HepG2 (cell line): ENCODE measurements around the gene BBOF1. TPM values are rescaled to one million over a fixed set of nuclear protein-coding genes. Genes with fewer than 3 reads are reported as not detected.
"Not testable (repeated sequence)": the region's sequence is repeated elsewhere in the genome, so short reads cannot be mapped to it uniquely, and the experiment has no call there.

Experiments
- ATAC-seq: fragments of 200-7000 bp; cut with Tn5 transposase; 3 replicates; pipeline ENCODE4 v1.9.1; 2020; ENCODE audit warnings: mild to moderate bottlenecking, moderate library complexity
- BruUV-seq: library from RNA; stranded (reverse); fragments of 400-500 nt; replicated peaks from 2 replicates; lab custom pipeline; 2021; lab: Mats Ljungman, UMichigan
- CTCF ChIA-PET: fragments of 300-600 bp; formaldehyde crosslinking; extraction: SDS; loops from one replicate; lab custom pipeline; 2021; ENCODE audit warnings: low total read pairs, inconsistent platforms, low intra/inter-chr PET ratio; lab: Yijun Ruan, JAX
- POLR2A ChIA-PET: fragments of 350-600 bp; sonication (Branson Sonifier 250); formaldehyde crosslinking; loops from one replicate; lab custom pipeline; 2020; ENCODE audit warnings: antibody characterized with exemption, inconsistent platforms; lab: Yijun Ruan, JAX
- DNase-seq: peaks from one replicate; pipeline ENCODE4 v3.0.0-alpha.2; 2015; ENCODE audit warnings: low spot score
- FAIRE-seq: peaks from 3 replicates; lab custom pipeline; 2011; peaks lifted over from hg19 to GRCh38; lab: Jason Lieb, UNC
- H2AFZ ChIP-seq: one replicate; pipeline ENCODE4 v1.6.1; 2011; ENCODE audit warnings: low read length, inconsistent platforms
- H3K27ac ChIP-seq: fragments of 300-600 bp; 3 replicates; pipeline ENCODE4 v1.8.0; 2011; ENCODE audit warnings: mixed run types, mild to moderate bottlenecking, mixed read lengths, low read length, inconsistent platforms; ENCODE audit not compliant: insufficient read depth; ENCODE audit errors: extremely low read length
- H3K27me3 ChIP-seq, 2 experiments: fragments of 200-600 bp in 1 of 2; 2 replicates in 1 of 2; 3 replicates in 1 of 2; pipeline versions ENCODE4 v1.6.0 to v1.8.0; 2011; ENCODE audit warnings: low read length in 2 of 2, mild to moderate bottlenecking in 2 of 2, moderate library complexity in 2 of 2, inconsistent platforms in 1 of 2; ENCODE audit not compliant: insufficient read depth in 2 of 2, control insufficient read depth in 1 of 2
- H3K36me3 ChIP-seq, 2 experiments: fragments of 200-600 bp in 1 of 2; replicated peaks in 1 of 2; 2 replicates in 1 of 2; 3 replicates in 1 of 2; pipeline versions ENCODE4 v1.5.1 to v1.8.0; 2011; ENCODE audit warnings: low read length in 2 of 2, inconsistent platforms in 1 of 2; ENCODE audit not compliant: insufficient read depth in 2 of 2, control insufficient read depth in 1 of 2
- H3K4me1 ChIP-seq: 2 replicates; pipeline ENCODE4 v1.5.1; 2012; ENCODE audit warnings: low read length, inconsistent platforms; ENCODE audit not compliant: insufficient read depth
- H3K4me2 ChIP-seq: 2 replicates; pipeline ENCODE4 v1.6.0; 2011; ENCODE audit warnings: low read depth, low read length, inconsistent platforms
- H3K4me3 ChIP-seq, 3 experiments: fragments of 200-600 bp in 1 of 3; sonication (generic), shearing (Covaris generic) in 1 of 3; replicated peaks in 1 of 3; 2 replicates each; pipeline ENCODE4 v1.5.1; 2011 to 2016; ENCODE audit warnings: low read length in 3 of 3, inconsistent platforms in 2 of 3, low read depth in 2 of 3, mild to moderate bottlenecking in 2 of 3, control low read depth in 1 of 3, mixed read lengths in 1 of 3; ENCODE audit not compliant: insufficient read depth in 1 of 3
- H3K79me2 ChIP-seq: one replicate; pipeline ENCODE4 v1.6.1; 2011; ENCODE audit warnings: low read length, inconsistent platforms; ENCODE audit not compliant: insufficient read depth
- H3K9ac ChIP-seq: 2 replicates; pipeline ENCODE4 v1.6.0; 2011; ENCODE audit warnings: mild to moderate bottlenecking, low read depth, low read length, inconsistent platforms; ENCODE audit not compliant: insufficient read depth
- H3K9me3 ChIP-seq: 2 replicates; pipeline ENCODE4 v1.5.1; 2012; ENCODE audit warnings: mild to moderate bottlenecking, low read length
- H4K20me1 ChIP-seq: 2 replicates; pipeline ENCODE4 v1.6.0; 2011; ENCODE audit warnings: inconsistent platforms, mild to moderate bottlenecking, low read length, moderate library complexity; ENCODE audit not compliant: insufficient read depth
- AGO2 ChIP-seq: fragments of 200-400 bp; formaldehyde crosslinking; optimal IDR thresholded peaks from 2 replicates; pipeline ENCODE3; 2017; ENCODE audit warnings: mild to moderate bottlenecking, low read depth, low read length, moderate library complexity
- BRD4 ChIP-seq: sonication (generic); formaldehyde crosslinking; IDR thresholded peaks from 2 replicates; pipeline ENCODE4 v1.4.0; 2020; ENCODE audit warnings: missing genetic modification reagents
- EP300 ChIP-seq, 3 experiments: sonication (generic) in 1 of 3; formaldehyde crosslinking in 1 of 3; IDR thresholded peaks; 2 replicates each; pipeline versions ENCODE4 v1.5.1 to v1.6.1; 2011 to 2020; ENCODE audit warnings: low read depth in 2 of 3, low read length in 2 of 3, borderline replicate concordance in 1 of 3, improper control_type of control experiment in 1 of 3, mild to moderate bottlenecking in 1 of 3, missing genetic modification reagents in 1 of 3, moderate library complexity in 1 of 3
- FOXA1 ChIP-seq, 2 experiments: fragments of 450-650 bp in 1 of 2; sonication (generic) in 1 of 2; formaldehyde crosslinking in 1 of 2; IDR thresholded peaks; 2 replicates each; pipeline versions ENCODE4 v1.4.0 to v1.6.1; 2016 to 2020; ENCODE audit warnings: missing genetic modification reagents in 1 of 2
- JUND ChIP-seq: sonication (generic); formaldehyde crosslinking; IDR thresholded peaks from 2 replicates; pipeline ENCODE4 v1.8.0; 2022; ENCODE audit warnings: mild to moderate bottlenecking, missing genetic modification reagents
- KLF16 ChIP-seq, 2 experiments: sonication (generic) in 1 of 2; formaldehyde crosslinking in 1 of 2; IDR thresholded peaks; 2 replicates each; pipeline versions ENCODE4 v1.6.1 to v1.8.0; 2016 to 2023; ENCODE audit warnings: missing genetic modification reagents in 2 of 2, missing compliant biosample characterization in 1 of 2
- NFRKB ChIP-seq: fragments of 450-650 bp; IDR thresholded peaks from 2 replicates; pipeline ENCODE4 v1.6.1; 2017
- PAF1 ChIP-seq: IDR thresholded peaks from 2 replicates; pipeline ENCODE4 v1.6.1; 2016; ENCODE audit warnings: missing genetic modification reagents, missing compliant biosample characterization
- PAXIP1 ChIP-seq: sonication (generic); formaldehyde crosslinking; conservative IDR thresholded peaks from 2 replicates; pipeline ENCODE4 v1.4.0; 2020; ENCODE audit warnings: mild to moderate bottlenecking, missing genetic modification reagents, moderate library complexity
- RARA ChIP-seq: IDR thresholded peaks from 2 replicates; pipeline ENCODE4 v1.6.1; 2016; ENCODE audit warnings: missing genetic modification reagents, missing compliant biosample characterization
- SALL1 ChIP-seq: sonication (generic); formaldehyde crosslinking; IDR thresholded peaks from 2 replicates; pipeline ENCODE4 v1.8.0; 2022; ENCODE audit warnings: mild to moderate bottlenecking, missing genetic modification reagents
- SAP130 ChIP-seq: IDR thresholded peaks from 2 replicates; pipeline ENCODE4 v1.6.1; 2016; ENCODE audit warnings: low read depth
- SYNCRIP ChIP-seq: fragments of 200-400 bp; formaldehyde crosslinking; IDR thresholded peaks from 2 replicates; pipeline ENCODE4 v1.6.1; 2018; ENCODE audit warnings: mild to moderate bottlenecking, low read depth, low read length; ENCODE audit not compliant: insufficient read depth
- ZNF232 ChIP-seq: sonication (generic); formaldehyde crosslinking; IDR thresholded peaks from 2 replicates; pipeline ENCODE4 v1.4.0; 2020; ENCODE audit warnings: missing genetic modification reagents, borderline replicate concordance
- ZNF501 ChIP-seq: sonication (generic); formaldehyde crosslinking; IDR thresholded peaks from 2 replicates; pipeline ENCODE4 v1.5.1; 2020; ENCODE audit warnings: mild to moderate bottlenecking, moderate library complexity, missing genetic modification reagents
- ZNF580 ChIP-seq: IDR thresholded peaks from 2 replicates; pipeline ENCODE4 v1.6.1; 2016; ENCODE audit warnings: low read depth, borderline replicate concordance
- ZNF770 ChIP-seq: sonication (generic); formaldehyde crosslinking; IDR thresholded peaks from 2 replicates; pipeline ENCODE4 v1.5.0; 2020; ENCODE audit warnings: mild to moderate bottlenecking, missing genetic modification reagents
- WGBS: methylation state at CpG from one replicate; pipeline ENCODE4 v1.1.6; 2017; ENCODE audit warnings: low lambda C conversion rate; 5-methylcytosine and 5-hydroxymethylcytosine counted together
- in situ Hi-C: cut with HindIII; loops from 2 replicates; pipeline ENCODE4 v1.10.0; 2017; ENCODE audit warnings: low pct_unique_long_range_greater_than_20kb; ENCODE audit not compliant: extremely low pct_ligation_motif_present
- intact Hi-C: fragments of 100-400 bp; cut with micrococcal nuclease; formaldehyde crosslinking; loops from one replicate; pipeline ENCODE4 v1.10.0; 2022; ENCODE audit not compliant: unreplicated experiment
- polyA plus RNA-seq, 8 experiments: library from polyadenylated mRNA; depleted of rRNA in 3 of 8; stranded (reverse) in 7 of 8; unstranded in 1 of 8; fragments of >200 nt; fragmentation: Illumina TruSeq in 4 of 8; extraction: Trizol in 4 of 8; gene quantifications; 2 replicates each; pipeline versions ENCODE4 v1.2.1 to v1.2.3, GENCODE V29; 2011 to 2016; ENCODE audit warnings: low read depth in 4 of 8, missing spikeins in 1 of 8, mixed read lengths in 1 of 8; ENCODE audit not compliant: insufficient read depth in 1 of 8
- total RNA-seq, 5 experiments: library from RNA; depleted of rRNA; stranded (reverse); fragments of >200 nt; fragmentation: Illumina TruSeq; extraction: Trizol; gene quantifications; 2 replicates each; pipeline ENCODE4 v1.2.3, GENCODE V29; 2016; ENCODE audit warnings: low read depth in 1 of 5

BBOF1 gene
- total and polyA plus RNA-seq, 2 of the 13 experiments (the other 11 are each of a cell fraction or from before 2014, with no cell fraction given) = 1.6 to 2.3 TPM

- no peak for TF ChIP-seq AGO2
- no peak for TF ChIP-seq PAF1 (CRISPR knock-in tag)
- TF ChIP-seq PAXIP1 (CRISPR knock-in tag) = peak; percentile 38; the same call in 1 of the 2 replicates
- 0 out of 2 replicates have a peak, but pooled peaks have one; percentile 31 for TF ChIP-seq SALL1 (CRISPR knock-in tag)
- no peak for TF ChIP-seq NFRKB
- no peak for TF ChIP-seq SYNCRIP
- TF ChIP-seq RARA (CRISPR knock-in tag) = no peak
- TF ChIP-seq FOXA1 (IDR thresholded peaks at IDR 0.05) = no peak
- 0 out of 2 replicates have a peak, but pooled peaks have one; percentile 7 for TF ChIP-seq FOXA1 (CRISPR knock-in tag; IDR thresholded peaks at IDR 0.05)
- 0 out of 2 replicates have a peak, but pooled peaks have one; percentile 9 for TF ChIP-seq JUND (CRISPR knock-in tag)
These were observed 28.1 kb upstream of the BBOF1 start (continued) for GRCh38 chr14:73991092-73991491.

GRCh38 chr14:73994926-73995325 is 24.2 kb upstream of the BBOF1 start:
- Histone ChIP-seq H3K27ac (peak overlapping the region; percentile 95), H3K4me1 (peaks cover 99% of the 10 kb centered on the region), H3K4me3 (peak overlapping the region in 2 of 3 experiments; percentile 46 to 66; a peak in 3 of 6 replicates), H3K9ac (0 out of 2 replicates have a peak overlapping the region, but pooled peaks have one; percentile 19), H3K4me2 (peak overlapping the region; percentile 82)
- DNase-seq; FAIRE-seq; H2AFZ ChIP-seq; H3K9me3 ChIP-seq; BruUV-seq; ATAC-seq; H4K20me1 ChIP-seq; in situ Hi-C loops; CTCF ChIA-PET; H3K36me3 ChIP-seq; H3K79me2 ChIP-seq; H3K27me3 ChIP-seq; TF ChIP-seq EP300 (CRISPR knock-in tag; IDR thresholded peaks at IDR 0.05; ENCODE audit: borderline replicate concordance): not testable (repeated sequence)
- intact Hi-C loops = loop anchor here (5.0 kb wide), 1 partner anchor 42 kb away; no protein-coding TSS in a partner anchor
- 56% methylated on average over 7 of the region's 7 CpGs for WGBS
- POLR2A ChIA-PET = interaction anchor here (5.4 kb wide), 1 partner anchor 24 kb away, joined by 70 read pairs; the partner anchor contains the start of genes BBOF1 and ENTPD5
- TF ChIP-seq ZNF232 (0 out of 2 replicates have a peak, but pooled peaks have one; percentile 32), ZNF580 (CRISPR knock-in tag) (0 out of 2 replicates have a peak, but pooled peaks have one; percentile 21), ZNF770 (peak; percentile 98), ZNF501 (CRISPR knock-in tag) (0 out of 2 replicates have a peak, but pooled peaks have one; percentile 49), SALL1 (CRISPR knock-in tag) (peak; percentile 57; the same call in 1 of the 2 replicates), SAP130 (CRISPR knock-in tag) (0 out of 2 replicates have a peak, but pooled peaks have one; percentile 23), EP300 (IDR thresholded peaks at IDR 0.05; ENCODE audit: low read depth in 2 of 2, low read length in 2 of 2) (peak in 1 of 2 experiments; percentile 29; a peak in 1 of 4 replicates), BRD4 (CRISPR knock-in tag) (0 out of 2 replicates have a peak, but pooled peaks have one; percentile 24), KLF16 (CRISPR knock-in tag; IDR thresholded peaks at IDR 0.05) (0 out of 4 replicates have a peak, but pooled peaks of 1 of the 2 experiments have one; percentile 17)
